Neural progenitor cell (in vitro differentiated cells): ENCODE measurements around the gene DUSP18.

Experiments
- EZH2 ChIP-seq: fragments of 200-600 bp; sonication (generic); IDR thresholded peaks from 2 replicates; pipeline ENCODE4 v1.6.1; 2017; ENCODE audit warnings: antibody characterized with exemption, mild to moderate bottlenecking, moderate library complexity
- EZH2phosphoT487 ChIP-seq: fragments of 200-600 bp; sonication (generic); IDR thresholded peaks from 2 replicates; pipeline ENCODE4 v1.6.1; 2017; ENCODE audit warnings: antibody characterized with exemption
- TF ChIP-seq, protein P1 (sequence below): fragments of 200-600 bp; sonication (generic); IDR thresholded peaks from 2 replicates; pipeline ENCODE4 v1.5.1; 2017; ENCODE audit warnings: antibody characterized with exemption, mild to moderate bottlenecking

DNA sequence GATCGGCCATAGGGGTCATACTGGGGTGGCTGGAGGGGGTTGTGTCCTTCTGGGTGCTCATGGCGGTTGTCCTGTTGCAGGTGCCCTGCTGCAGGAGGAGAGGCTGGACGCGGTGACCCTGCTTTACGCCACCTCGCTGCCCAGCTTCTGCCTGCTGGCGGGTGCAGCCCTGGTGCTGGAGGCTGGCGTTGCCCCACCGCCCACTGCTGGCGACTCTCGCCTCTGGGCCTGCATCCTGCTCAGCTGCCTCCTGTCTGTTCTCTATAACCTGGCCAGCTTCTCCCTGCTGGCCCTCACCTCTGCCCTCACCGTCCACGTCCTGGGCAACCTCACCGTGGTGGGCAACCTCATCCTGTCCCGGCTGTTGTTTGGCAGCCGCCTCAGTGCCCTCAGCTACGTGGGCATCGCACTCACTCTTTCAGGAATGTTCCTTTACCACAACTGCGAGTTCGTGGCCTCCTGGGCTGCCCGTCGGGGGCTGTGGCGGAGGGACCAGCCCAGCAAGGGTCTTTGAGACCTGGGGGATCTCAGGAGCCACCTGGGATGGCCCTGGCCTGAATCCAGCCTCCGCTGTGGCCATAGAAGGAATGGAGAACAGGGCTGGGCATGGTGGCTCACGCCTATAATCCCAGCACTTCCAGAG, 21.0 kb downstream of the DUSP18 start:
- TF ChIP-seq, protein P1, sequence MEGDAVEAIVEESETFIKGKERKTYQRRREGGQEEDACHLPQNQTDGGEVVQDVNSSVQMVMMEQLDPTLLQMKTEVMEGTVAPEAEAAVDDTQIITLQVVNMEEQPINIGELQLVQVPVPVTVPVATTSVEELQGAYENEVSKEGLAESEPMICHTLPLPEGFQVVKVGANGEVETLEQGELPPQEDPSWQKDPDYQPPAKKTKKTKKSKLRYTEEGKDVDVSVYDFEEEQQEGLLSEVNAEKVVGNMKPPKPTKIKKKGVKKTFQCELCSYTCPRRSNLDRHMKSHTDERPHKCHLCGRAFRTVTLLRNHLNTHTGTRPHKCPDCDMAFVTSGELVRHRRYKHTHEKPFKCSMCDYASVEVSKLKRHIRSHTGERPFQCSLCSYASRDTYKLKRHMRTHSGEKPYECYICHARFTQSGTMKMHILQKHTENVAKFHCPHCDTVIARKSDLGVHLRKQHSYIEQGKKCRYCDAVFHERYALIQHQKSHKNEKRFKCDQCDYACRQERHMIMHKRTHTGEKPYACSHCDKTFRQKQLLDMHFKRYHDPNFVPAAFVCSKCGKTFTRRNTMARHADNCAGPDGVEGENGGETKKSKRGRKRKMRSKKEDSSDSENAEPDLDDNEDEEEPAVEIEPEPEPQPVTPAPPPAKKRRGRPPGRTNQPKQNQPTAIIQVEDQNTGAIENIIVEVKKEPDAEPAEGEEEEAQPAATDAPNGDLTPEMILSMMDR, result no peak
- TF ChIP-seq EZH2phosphoT487 (no peak), EZH2 (no peak)
